ENCODE data around the gene ZNF649.

The ZNF649 gene

GRCh38 chr19:51927859-51928258 lies 23.0 kb upstream of the ZNF649 start:
- peak overlapping the region; percentile 82 for H3K9ac ChIP-seq (ENCODE audit: low read depth, low read length, poor library complexity, severe bottlenecking)
- H3K4me1 ChIP-seq (ENCODE audit: insufficient read depth, low read length, poor library complexity, severe bottlenecking) = peaks cover 11% of the 10 kb centered on the region
- peak overlapping the region; percentile 84 for H3K4me3 ChIP-seq (ENCODE audit: low read length, poor library complexity, severe bottlenecking)
- H3K79me2 ChIP-seq (ENCODE audit: insufficient read depth, low read length) = peaks cover 17% of the 10 kb centered on the region
- H3K36me3 ChIP-seq (ENCODE audit: insufficient read depth, low read length) = 0 out of 2 replicates have a peak, but pooled peaks cover 8% of the 10 kb centered on the region
- no peaks in the 10 kb centered on the region for H3K27me3 ChIP-seq (ENCODE audit: insufficient read depth, low read length, poor library complexity, severe bottlenecking)
- TF ChIP-seq CTCF (conservative IDR thresholded peaks at IDR 0.05; ENCODE audit: low read length) = no peak
- TF ChIP-seq EZH2phosphoT487 (IDR thresholded peaks at IDR 0.05; ENCODE audit: borderline replicate concordance) = no peak
- H3K9me2 ChIP-seq (replicated peaks; ENCODE audit: low read depth, low read length) = no peaks in the 10 kb centered on the region
- no peaks in the 10 kb centered on the region for H3F3A ChIP-seq (ENCODE audit: low read depth)
- peak overlapping the region; percentile 99; the same call in 1 of the 2 replicates for H2AFZ ChIP-seq (ENCODE audit: low read length)
- peaks cover 10% of the 10 kb centered on the region; the same call in 1 of the 2 replicates for H3K9me3 ChIP-seq (ENCODE audit: insufficient read depth, low read depth, low read length)
- peak overlapping the region; percentile 70 for H3K4me2 ChIP-seq (ENCODE audit: low read depth, low read length, poor library complexity, severe bottlenecking)
- no peaks in the 10 kb centered on the region for H4K20me1 ChIP-seq (ENCODE audit: insufficient read depth, low read length, poor library complexity, severe bottlenecking)

DNA sequence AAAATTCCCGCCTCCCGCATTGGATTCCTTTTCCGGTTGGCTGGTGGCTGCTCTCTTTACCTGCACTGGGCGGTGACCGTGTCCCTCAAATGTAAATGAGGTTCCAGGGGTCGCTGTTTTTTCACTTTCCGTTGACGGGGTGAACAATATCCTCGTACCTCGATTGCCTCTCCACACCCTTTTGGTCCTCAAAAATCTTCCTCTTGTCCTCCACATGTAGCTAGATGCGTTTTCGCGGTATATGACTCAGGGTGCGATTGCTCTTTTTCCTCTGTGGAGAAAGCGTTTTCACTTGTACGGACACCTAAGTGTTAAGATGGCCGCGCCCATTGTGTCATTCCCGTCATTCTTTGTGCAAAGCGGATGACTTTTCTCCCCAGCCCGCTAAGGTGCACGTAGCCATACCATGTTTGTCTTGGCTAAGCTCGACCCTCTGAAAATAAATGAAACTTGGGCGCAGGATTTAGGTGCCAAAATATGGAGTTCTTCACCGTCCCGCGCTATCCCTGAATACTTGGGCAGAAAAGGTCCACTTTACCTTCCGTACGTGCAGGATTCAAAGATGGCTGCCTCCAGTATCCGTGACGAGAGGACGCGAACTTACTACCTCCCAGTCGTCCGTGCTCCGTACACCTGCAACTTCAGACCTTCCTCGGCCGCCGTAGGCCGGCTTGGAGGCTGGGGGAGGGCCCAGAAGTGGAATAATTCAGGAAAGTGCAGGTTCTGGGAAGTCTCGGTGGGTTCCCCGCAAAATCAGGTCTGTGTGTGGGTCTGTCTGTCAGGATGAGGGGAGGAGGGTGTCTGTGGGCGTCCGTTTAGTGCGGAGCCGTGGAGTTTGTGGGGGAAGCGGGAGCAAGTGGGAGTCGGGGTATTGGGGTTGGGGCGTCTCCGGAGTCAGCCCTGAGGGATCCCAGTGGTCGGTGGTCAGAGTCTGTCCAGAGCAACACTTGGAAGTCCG lies 22.2 kb upstream of the ZNF649 start, which contains the start of gene ZNF613:
Gene ZNF613 (plus strand): TSS at position 689 of the 958 bp plus-strand sequence. CDS start 8,749 bp downstream, outside the sequence.
- 0 out of 2 replicates have a peak, but pooled peaks cover 8% of the 10 kb centered on the region for H3K36me3 ChIP-seq (ENCODE audit: insufficient read depth, low read length)
- peaks cover 11% of the 10 kb centered on the region for H3K4me1 ChIP-seq (ENCODE audit: insufficient read depth, low read length, poor library complexity, severe bottlenecking)
- H3K79me2 ChIP-seq (ENCODE audit: insufficient read depth, low read length) = peaks cover 17% of the 10 kb centered on the region
- H3K4me3 ChIP-seq (ENCODE audit: low read length, poor library complexity, severe bottlenecking) = peak within 1 kb of the TSS; percentile 84
- peak within 1 kb of the TSS; percentile 70 for H3K4me2 ChIP-seq (ENCODE audit: low read depth, low read length, poor library complexity, severe bottlenecking)
- peaks cover 18% of the 10 kb centered on the region; the same call in 1 of the 2 replicates for H3K9me3 ChIP-seq (ENCODE audit: insufficient read depth, low read depth, low read length)
- H2AFZ ChIP-seq (ENCODE audit: low read length) = peak within 1 kb of the TSS; percentile 99
- peak within 1 kb of the TSS; percentile 82 for H3K9ac ChIP-seq (ENCODE audit: low read depth, low read length, poor library complexity, severe bottlenecking)
- no peaks in the 10 kb centered on the region for H4K20me1 ChIP-seq (ENCODE audit: insufficient read depth, low read length, poor library complexity, severe bottlenecking)
- no peaks in the 10 kb centered on the region for H3K9me2 ChIP-seq (replicated peaks; ENCODE audit: low read depth, low read length)
- TF ChIP-seq EZH2phosphoT487 (IDR thresholded peaks at IDR 0.05; ENCODE audit: borderline replicate concordance) = no peak
- TF ChIP-seq CTCF (conservative IDR thresholded peaks at IDR 0.05; ENCODE audit: low read length) = peak; percentile 53
- H3F3A ChIP-seq (ENCODE audit: low read depth) = no peaks in the 10 kb centered on the region
- no peaks in the 10 kb centered on the region for H3K27me3 ChIP-seq (ENCODE audit: insufficient read depth, low read length, poor library complexity, severe bottlenecking)

- Histone ChIP-seq H3K36me3 (ENCODE audit: insufficient read depth, low read length) (0 out of 2 replicates have a peak, but pooled peaks cover 8% of the 10 kb centered on the region), H3K9me3 (ENCODE audit: insufficient read depth, low read depth, low read length) (peaks cover 24% of the 10 kb centered on the region; the same call in 1 of the 2 replicates), H2AFZ (ENCODE audit: low read length) (peak overlapping the region; percentile 99), H3K79me2 (ENCODE audit: insufficient read depth, low read length) (peaks cover 17% of the 10 kb centered on the region), H3K4me1 (ENCODE audit: insufficient read depth, low read length, poor library complexity, severe bottlenecking) (peaks cover 11% of the 10 kb centered on the region), H3K27me3 (ENCODE audit: insufficient read depth, low read length, poor library complexity, severe bottlenecking) (no peaks in the 10 kb centered on the region), H3F3A (ENCODE audit: low read depth) (no peaks in the 10 kb centered on the region), H3K9me2 (replicated peaks; ENCODE audit: low read depth, low read length) (no peaks in the 10 kb centered on the region), H3K9ac (ENCODE audit: low read depth, low read length, poor library complexity, severe bottlenecking) (peak overlapping the region; percentile 82), H4K20me1 (ENCODE audit: insufficient read depth, low read length, poor library complexity, severe bottlenecking) (no peaks in the 10 kb centered on the region), H3K4me2 (ENCODE audit: low read depth, low read length, poor library complexity, severe bottlenecking) (peak overlapping the region; percentile 70), H3K4me3 (ENCODE audit: low read length, poor library complexity, severe bottlenecking) (peak overlapping the region; percentile 84)
- no peak for TF ChIP-seq CTCF (conservative IDR thresholded peaks at IDR 0.05; ENCODE audit: low read length)
- TF ChIP-seq EZH2phosphoT487 (IDR thresholded peaks at IDR 0.05; ENCODE audit: borderline replicate concordance) = no peak
Observed at GRCh38 chr19:51926426-51926783, 21.6 kb upstream of the ZNF649 start.

Data from Loucy (cell line).